SK-MEL-5 (cell line): ENCODE measurements around the gene SAMD4A. TPM values are rescaled to one million over a fixed set of nuclear protein-coding genes. Genes with fewer than 3 reads are reported as not detected.

Experiments
- DNase-seq: peaks from one replicate; pipeline ENCODE4 v3.0.0-alpha.2; 2016; ENCODE audit warnings: low read depth, low spot score
- in situ Hi-C: cut with HindIII; loops from 2 replicates; pipeline ENCODE4 v1.10.0; 2016; ENCODE audit warnings: low sequenced_read_pairs, high pct_unique_total_duplicates, low pct_unique_long_range_greater_than_20kb
- total RNA-seq: library from RNA; depleted of rRNA; stranded (reverse); fragments of >200 nt; shearing (Covaris generic); gene quantifications from 2 replicates; pipeline ENCODE4 v1.2.3, GENCODE V29; 2014

The SAMD4A gene
- total RNA-seq, 1 experiment from 2014 or later, result 16.2 TPM

GRCh38 chr14:54585214-54585613 is 18.3 kb downstream of the SAMD4A start:
- in situ Hi-C loops, result no loop called here

GRCh38 chr14:54589076-54589475 is 22.1 kb downstream of the SAMD4A start:
- no peak for DNase-seq

More at GRCh38 chr14:54585214-54585613, 18.3 kb downstream of the SAMD4A start:
- no peak for DNase-seq

DNA sequence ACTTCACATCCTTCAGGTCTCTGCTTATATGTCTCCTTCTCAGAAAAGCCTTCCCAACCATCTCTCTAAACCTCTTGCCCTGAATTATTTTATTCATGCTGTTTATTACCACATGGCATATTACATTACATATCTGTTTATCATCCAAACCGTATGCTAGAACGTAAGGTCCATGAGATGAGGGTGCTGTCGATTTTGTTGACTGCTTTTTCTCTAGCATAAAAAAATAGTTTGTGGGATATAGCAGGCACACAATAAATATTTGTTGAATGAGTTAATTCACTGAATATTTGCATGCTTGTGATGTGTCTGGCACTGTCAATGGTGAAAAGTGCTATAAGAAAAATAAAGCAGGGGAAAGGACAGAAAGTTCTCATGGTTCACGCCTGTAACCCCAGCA is 22.9 kb downstream of the SAMD4A start:
- DNase-seq, result no peak
- in situ Hi-C loops, result no loop called here

More at GRCh38 chr14:54589076-54589475, 22.1 kb downstream of the SAMD4A start:
- in situ Hi-C loops, result no loop called here

DNA sequence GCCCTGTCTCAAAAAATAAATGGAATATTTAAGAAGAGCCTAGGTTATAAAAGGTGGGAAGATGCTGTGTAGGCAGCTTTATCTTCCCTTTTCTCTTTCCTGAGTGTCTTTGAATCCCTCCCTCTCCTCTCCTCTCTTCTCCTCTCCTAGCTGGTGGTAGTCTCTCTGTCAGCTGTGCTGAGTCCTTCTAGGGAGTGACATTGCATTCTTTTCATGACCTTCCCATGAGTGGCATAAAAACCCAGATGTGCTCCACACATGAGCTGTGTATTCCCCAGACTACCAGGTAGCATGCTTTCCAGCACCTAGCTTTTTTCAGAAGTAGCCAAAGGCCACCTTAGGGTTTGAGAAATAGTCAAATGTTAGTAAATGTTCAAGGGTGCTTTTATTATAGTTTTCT is 23.6 kb downstream of the SAMD4A start:
- DNase-seq, result no peak
- in situ Hi-C loops, result no loop called here

DNA sequence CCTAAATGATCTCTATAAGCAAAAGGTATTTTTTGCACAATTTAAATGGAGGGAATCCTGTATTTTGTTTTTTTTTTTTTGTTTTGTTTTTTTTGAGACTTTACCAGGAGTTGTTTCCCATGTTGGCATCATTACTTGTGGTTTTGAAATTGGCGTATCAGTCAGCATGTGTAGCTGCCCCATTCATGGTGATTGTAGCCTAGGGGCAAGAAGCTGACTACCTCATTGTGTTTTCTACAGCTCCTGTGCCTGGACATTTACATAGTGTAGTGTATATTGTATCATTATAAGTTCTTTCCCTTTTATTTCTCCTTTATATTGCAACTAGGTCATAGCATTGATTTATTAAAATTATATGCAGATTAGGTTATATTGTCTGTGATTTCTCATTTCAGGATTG is 24.5 kb downstream of the SAMD4A start:
- peak; percentile 93 for DNase-seq
- in situ Hi-C loops, result no loop called here

- in situ Hi-C loops, result no loop called here
- DNase-seq, result no peak
These were observed 24.9 kb downstream of the SAMD4A start for GRCh38 chr14:54591866-54592265.

GRCh38 chr14:54593860-54594259 is 26.9 kb downstream of the SAMD4A start:
- DNase-seq, result no peak
- in situ Hi-C loops, result no loop called here

GRCh38 chr14:54594537-54594936 is 27.6 kb downstream of the SAMD4A start:
- no peak for DNase-seq
- in situ Hi-C loops, result no loop called here

DNA sequence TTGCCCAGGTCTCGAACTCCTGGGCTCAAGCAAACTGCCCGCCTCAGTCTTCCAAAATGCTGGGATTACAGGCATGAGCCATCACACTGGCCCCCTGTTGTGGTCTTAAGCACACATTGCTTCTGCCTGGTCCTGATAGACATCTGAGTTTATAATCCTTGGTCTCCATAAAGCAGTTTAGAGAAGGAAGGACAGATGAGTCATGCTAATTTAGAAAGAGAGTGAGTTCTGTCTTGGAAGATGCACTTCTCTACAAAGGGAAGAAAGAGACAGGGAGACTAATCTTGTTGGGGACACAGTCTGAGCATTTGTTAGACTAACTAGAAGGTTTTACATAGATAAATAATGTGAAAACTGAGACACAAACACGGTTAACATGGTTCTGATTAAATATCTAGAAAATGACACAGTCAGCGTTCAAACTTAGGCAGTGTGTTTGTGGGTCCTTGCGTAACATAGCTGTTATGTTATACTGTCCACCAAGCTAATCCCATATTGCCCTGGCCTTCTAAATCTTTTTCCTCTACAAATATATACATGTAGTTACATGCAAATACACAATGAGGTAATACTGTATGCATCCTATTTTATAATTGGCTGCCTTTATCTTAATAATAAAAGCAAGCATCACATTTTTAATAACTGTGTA is 31.0 kb downstream of the SAMD4A start:
- in situ Hi-C loops, result no loop called here
- DNase-seq, result no peak

DNA sequence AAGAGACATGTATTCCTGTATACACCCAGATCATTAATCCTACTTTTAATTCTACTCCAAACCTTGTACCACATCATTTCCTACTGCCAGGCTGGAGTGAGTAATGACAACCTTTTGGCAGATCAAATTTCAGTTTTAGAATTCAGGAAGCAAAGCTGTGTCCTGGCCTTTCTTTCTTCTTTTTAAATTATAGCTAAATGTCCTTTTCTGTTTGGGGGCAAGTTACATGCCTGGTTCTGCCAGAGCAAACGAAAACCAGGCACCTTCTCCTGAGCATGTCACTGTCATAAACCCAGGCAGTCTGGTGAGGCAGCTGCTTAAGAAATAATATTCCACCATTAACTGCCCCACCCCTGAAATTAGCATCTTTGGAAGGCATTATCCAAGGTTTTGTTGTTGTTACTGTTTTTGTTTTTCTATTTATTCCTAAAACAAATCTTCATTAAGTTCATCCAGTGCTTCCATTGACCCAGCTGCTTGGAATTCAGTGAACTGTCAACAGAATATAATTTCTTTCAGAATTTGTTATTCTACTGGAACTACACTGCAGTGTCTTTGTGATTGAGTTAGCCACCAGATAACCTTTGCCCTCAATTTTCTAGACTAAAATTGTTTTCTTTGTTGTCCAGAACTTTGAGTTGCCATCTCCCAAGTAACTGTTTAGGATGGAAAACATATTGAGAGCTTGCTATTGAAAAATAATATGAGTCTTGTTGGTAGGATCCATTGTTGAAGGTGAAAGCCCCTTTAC is 33.2 kb downstream of the SAMD4A start:
- DNase-seq, result no peak
- in situ Hi-C loops, result no loop called here

- in situ Hi-C loops, result no loop called here
- no peak for DNase-seq
These were observed 33.8 kb downstream of the SAMD4A start for GRCh38 chr14:54600717-54601109.

DNA sequence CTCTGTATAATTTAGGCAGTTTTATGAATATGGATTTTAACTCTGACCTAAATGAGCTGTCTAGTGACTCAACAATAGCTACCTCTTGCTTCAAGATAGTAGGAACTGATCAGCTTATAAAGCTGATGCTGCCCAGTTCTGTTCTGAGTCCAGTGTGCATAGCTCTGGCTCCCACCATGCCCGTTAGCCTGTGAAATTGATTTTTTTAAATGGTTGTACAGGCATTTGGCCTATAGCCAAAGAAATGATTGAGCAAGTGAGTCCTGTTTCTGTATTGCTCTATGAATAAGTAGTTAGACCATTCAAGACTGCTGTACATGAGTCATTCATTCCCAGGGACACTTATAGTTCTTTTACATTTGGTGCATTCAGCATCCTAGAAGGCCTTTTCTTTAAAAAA is 36.4 kb downstream of the SAMD4A start:
- DNase-seq, result no peak
- in situ Hi-C loops, result no loop called here

- in situ Hi-C loops, result no loop called here
- DNase-seq, result no peak
These were observed 39.2 kb downstream of the SAMD4A start for GRCh38 chr14:54606178-54606577.

DNA sequence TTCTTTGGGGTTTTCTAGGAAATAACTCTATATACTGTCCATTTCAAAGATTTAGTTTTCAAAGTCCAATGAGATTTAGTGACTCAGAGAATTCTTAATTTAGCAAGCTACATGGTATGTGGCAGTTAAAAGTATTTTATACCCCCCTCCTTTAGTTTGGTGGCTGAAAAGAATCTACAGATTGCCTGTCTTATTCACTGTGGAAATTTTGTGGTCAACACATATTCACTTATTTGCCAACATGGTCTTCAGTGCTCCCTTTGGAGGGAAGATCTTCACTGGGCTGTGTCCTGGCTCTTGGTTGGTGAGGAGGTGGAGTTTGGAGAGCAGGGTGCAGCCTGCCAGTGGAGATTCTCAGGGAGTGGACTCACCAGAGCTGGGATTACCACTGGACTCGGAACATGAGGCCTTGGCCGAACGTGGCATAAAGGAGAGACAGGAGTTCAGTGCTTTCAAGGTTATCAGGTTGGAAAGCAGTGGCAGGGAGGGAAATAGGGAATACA is 39.8 kb downstream of the SAMD4A start:
- no peak for DNase-seq
- in situ Hi-C loops, result no loop called here

GRCh38 chr14:54609576-54609975 is 42.6 kb downstream of the SAMD4A start:
- in situ Hi-C loops, result no loop called here
- DNase-seq, result no peak

DNA sequence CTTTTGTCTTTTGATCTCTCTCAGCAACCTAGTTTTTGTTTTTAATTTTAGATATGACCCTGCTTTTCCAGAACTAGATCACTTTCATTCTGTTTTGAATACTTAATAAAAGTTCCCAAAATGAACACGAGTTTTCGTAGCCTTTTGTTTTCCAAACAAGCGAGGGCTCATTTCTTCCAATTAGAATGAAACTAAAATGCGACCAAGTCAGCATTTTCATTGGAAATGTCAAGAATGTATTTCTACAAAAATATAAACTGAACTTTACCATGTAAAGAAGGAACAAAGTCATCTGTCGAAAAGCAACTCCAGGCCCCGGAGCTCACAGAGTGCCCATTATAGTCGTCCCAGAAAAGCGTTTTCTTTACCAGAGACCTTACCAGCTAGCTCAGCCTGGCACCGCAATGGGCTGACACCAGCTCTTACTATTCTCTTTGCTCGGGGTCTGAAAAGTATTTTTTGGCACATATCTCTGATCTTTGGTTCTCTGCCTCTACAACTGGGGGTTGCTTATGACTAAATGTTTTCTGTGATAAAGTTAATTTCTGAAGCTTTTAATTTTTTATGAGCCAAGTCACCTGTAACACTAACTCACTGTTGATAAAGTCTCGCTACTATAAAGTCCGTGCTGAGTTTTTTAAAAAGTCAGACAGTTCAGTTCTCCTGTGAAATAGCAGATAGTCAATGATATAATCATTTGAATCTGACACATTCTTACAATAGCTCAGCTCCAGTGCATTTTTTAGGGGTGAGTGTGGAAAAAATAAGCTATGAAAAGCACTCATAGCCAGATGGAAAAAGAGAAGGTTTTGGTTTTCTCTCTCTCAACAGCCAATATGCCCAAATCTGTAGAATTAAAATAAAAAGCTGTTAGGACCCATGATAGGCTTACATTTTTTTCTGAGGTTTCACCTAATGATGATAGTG is 43.4 kb downstream of the SAMD4A start:
- in situ Hi-C loops, result no loop called here
- no peak for DNase-seq

GRCh38 chr14:54614296-54614695 is 47.4 kb downstream of the SAMD4A start:
- no peak for DNase-seq
- in situ Hi-C loops, result no loop called here

GRCh38 chr14:54617467-54617866 is 50.5 kb downstream of the SAMD4A start:
- in situ Hi-C loops, result no loop called here
- DNase-seq, result no peak
